Keratinocyte (primary cell): ENCODE measurements around the gene TSPYL2. TPM values are rescaled to one million over a fixed set of nuclear protein-coding genes. Genes with fewer than 3 reads are reported as not detected.

Experiments
- DNase-seq: peaks from one replicate; pipeline ENCODE4 v3.0.0-alpha.2; 2011; ENCODE audit warnings: low read depth, missing footprints, low spot score
- FAIRE-seq: peaks from 2 replicates; lab custom pipeline; 2011; peaks lifted over from hg19 to GRCh38; lab: Jason Lieb, UNC
- H2AFZ ChIP-seq: 2 replicates; pipeline ENCODE4 v1.6.0; 2012; ENCODE audit warnings: low read length, control low read depth, inconsistent platforms; ENCODE audit not compliant: control insufficient read depth
- H3K27ac ChIP-seq: 2 replicates; pipeline ENCODE4 v1.5.1; 2011; ENCODE audit warnings: low read length; ENCODE audit not compliant: control insufficient read depth, insufficient read depth
- H3K27me3 ChIP-seq: 3 replicates; pipeline ENCODE4 v1.6.0; 2011; ENCODE audit warnings: low read length; ENCODE audit not compliant: control insufficient read depth, insufficient read depth; ENCODE audit errors: extremely low read depth
- H3K36me3 ChIP-seq, 2 experiments: 2 replicates in 1 of 2; 3 replicates in 1 of 2; pipeline ENCODE4 v1.5.1; 2011; ENCODE audit warnings: low read length in 2 of 2, mild to moderate bottlenecking in 1 of 2; ENCODE audit not compliant: control insufficient read depth in 2 of 2, insufficient read depth in 2 of 2; ENCODE audit errors: extremely low read depth in 1 of 2
- H3K4me1 ChIP-seq: 3 replicates; pipeline ENCODE4 v1.5.1; 2011; ENCODE audit warnings: low read length; ENCODE audit not compliant: control insufficient read depth, insufficient read depth; ENCODE audit errors: extremely low read depth
- H3K4me2 ChIP-seq: 3 replicates; pipeline ENCODE4 v1.6.0; 2011; ENCODE audit warnings: low read depth, low read length; ENCODE audit not compliant: control insufficient read depth, insufficient read depth; ENCODE audit errors: extremely low read depth
- H3K4me3 ChIP-seq, 3 experiments: fragments of 200-600 bp in 1 of 3; sonication (generic) in 1 of 3; 2 replicates in 2 of 3; 3 replicates in 1 of 3; pipeline ENCODE4 v1.5.1; 2011 to 2016; ENCODE audit warnings: low read length in 3 of 3, mild to moderate bottlenecking in 3 of 3, control low read depth in 2 of 3, inconsistent platforms in 1 of 3, low read depth in 1 of 3, mixed read lengths in 1 of 3, mixed run types in 1 of 3, moderate library complexity in 1 of 3; ENCODE audit not compliant: control insufficient read depth in 2 of 3, insufficient read depth in 2 of 3; ENCODE audit errors: extremely low read depth in 1 of 3
- H3K79me2 ChIP-seq: 2 replicates; pipeline ENCODE4 v1.6.0; 2012; ENCODE audit warnings: low read length; ENCODE audit not compliant: control insufficient read depth, insufficient read depth
- H3K9ac ChIP-seq: 3 replicates; pipeline ENCODE4 v1.6.0; 2011; ENCODE audit warnings: low read length; ENCODE audit not compliant: control insufficient read depth, insufficient read depth; ENCODE audit errors: extremely low read depth
- H3K9me1 ChIP-seq: 3 replicates; pipeline ENCODE4 v1.6.0; 2011; ENCODE audit warnings: low read length; ENCODE audit not compliant: control insufficient read depth, insufficient read depth; ENCODE audit errors: extremely low read depth
- H3K9me3 ChIP-seq: 2 replicates; pipeline ENCODE4 v1.5.1; 2012; ENCODE audit warnings: low read depth, low read length; ENCODE audit not compliant: control insufficient read depth
- H4K20me1 ChIP-seq: 3 replicates; pipeline ENCODE4 v1.6.0; 2011; ENCODE audit warnings: low read length; ENCODE audit not compliant: control insufficient read depth, insufficient read depth; ENCODE audit errors: extremely low read depth
- EZH2 ChIP-seq: IDR thresholded peaks from one replicate; pipeline ENCODE4 v1.6.1; 2012; ENCODE audit warnings: inconsistent platforms, mild to moderate bottlenecking, low read length, moderate library complexity
- dilution Hi-C: fragments of 300-500 bp; cut with MboI; formaldehyde crosslinking; loops from one replicate; pipeline ENCODE4 v1.7.0; 2020; ENCODE audit warnings: low sequenced_read_pairs; ENCODE audit not compliant: extremely low pct_ligation_motif_present
- polyA plus RNA-seq, 5 experiments: library from polyadenylated mRNA; depleted of rRNA in 3 of 5; stranded (reverse) in 3 of 5; stranded (forward) in 1 of 5; unstranded in 1 of 5; fragments of >200 nt; gene quantifications; 1 replicate in 1 of 5; 2 replicates in 3 of 5; 3 replicates in 1 of 5; pipeline versions ENCODE4 v1.2.1 to v1.2.3, GENCODE V29; 2011 to 2012; ENCODE audit warnings: missing spikeins in 2 of 5, low read depth in 1 of 5, low replicate concordance in 1 of 5
- TF ChIP-seq, protein P1 (sequence below), 3 experiments: IDR thresholded peaks in 1 of 3; conservative IDR thresholded peaks in 1 of 3; optimal IDR thresholded peaks in 1 of 3; 2 replicates in 2 of 3; 3 replicates in 1 of 3; pipeline versions ENCODE3 to v1.5.1; 2011; ENCODE audit warnings: low read length in 3 of 3, mild to moderate bottlenecking in 3 of 3, moderate library complexity in 2 of 3, control low read depth in 1 of 3, inconsistent platforms in 1 of 3; ENCODE audit not compliant: insufficient read depth in 2 of 3; ENCODE audit errors: extremely low read depth in 1 of 3

TSPYL2 gene
- polyA plus RNA-seq, 1 donor (not counting 4 experiments of a cell fraction or from before 2014, with no cell fraction given) = 17.9 TPM

DNA sequence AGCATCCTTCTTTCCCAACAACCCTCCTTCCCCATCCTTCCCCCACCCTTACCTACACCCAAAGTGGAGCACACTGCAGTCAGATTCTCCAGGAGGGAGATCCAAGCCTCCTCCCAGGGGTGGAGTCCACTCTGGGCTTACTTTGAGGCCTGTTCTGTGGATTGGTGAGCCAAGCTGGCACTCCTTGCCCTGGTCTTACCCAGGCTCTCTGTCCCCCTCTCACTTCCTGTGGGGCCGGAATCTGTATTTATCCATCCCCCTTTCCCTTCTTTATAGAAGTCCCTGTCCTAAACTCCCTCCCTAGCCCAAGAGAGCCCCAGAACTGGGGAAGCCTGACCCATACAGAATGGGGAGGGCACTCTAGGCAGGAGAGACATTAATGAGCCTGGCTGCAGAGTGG lies 3.2 kb upstream of the TSPYL2 start:
- Histone ChIP-seq H3K27me3 (no peaks in the 10 kb centered on the region), H3K4me3 (no peak overlapping the region), H2AFZ (no peak overlapping the region), H3K4me1 (peaks cover 4% of the 10 kb centered on the region), H4K20me1 (no peaks in the 10 kb centered on the region), H3K9me3 (no peaks in the 10 kb centered on the region), H3K27ac (no peak overlapping the region), H3K36me3 (no peaks in the 10 kb centered on the region), H3K9ac (no peak overlapping the region), H3K4me2 (no peak overlapping the region), H3K79me2 (peaks cover 2% of the 10 kb centered on the region), H3K9me1 (no peaks in the 10 kb centered on the region)
- no peak for DNase-seq
- FAIRE-seq = no peak
- dilution Hi-C loops = no loop called here
- TF ChIP-seq, protein P1, sequence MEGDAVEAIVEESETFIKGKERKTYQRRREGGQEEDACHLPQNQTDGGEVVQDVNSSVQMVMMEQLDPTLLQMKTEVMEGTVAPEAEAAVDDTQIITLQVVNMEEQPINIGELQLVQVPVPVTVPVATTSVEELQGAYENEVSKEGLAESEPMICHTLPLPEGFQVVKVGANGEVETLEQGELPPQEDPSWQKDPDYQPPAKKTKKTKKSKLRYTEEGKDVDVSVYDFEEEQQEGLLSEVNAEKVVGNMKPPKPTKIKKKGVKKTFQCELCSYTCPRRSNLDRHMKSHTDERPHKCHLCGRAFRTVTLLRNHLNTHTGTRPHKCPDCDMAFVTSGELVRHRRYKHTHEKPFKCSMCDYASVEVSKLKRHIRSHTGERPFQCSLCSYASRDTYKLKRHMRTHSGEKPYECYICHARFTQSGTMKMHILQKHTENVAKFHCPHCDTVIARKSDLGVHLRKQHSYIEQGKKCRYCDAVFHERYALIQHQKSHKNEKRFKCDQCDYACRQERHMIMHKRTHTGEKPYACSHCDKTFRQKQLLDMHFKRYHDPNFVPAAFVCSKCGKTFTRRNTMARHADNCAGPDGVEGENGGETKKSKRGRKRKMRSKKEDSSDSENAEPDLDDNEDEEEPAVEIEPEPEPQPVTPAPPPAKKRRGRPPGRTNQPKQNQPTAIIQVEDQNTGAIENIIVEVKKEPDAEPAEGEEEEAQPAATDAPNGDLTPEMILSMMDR (optimal IDR thresholded peaks at IDR 0.05 in 1 of 3, IDR thresholded peaks at IDR 0.05 in 1 of 3, conservative IDR thresholded peaks at IDR 0.05 in 1 of 3; ENCODE audit: extremely low read depth in 1 of 3, insufficient read depth in 2 of 3, low read length in 3 of 3) = no peak
- TF ChIP-seq EZH2 = no peak

DNA sequence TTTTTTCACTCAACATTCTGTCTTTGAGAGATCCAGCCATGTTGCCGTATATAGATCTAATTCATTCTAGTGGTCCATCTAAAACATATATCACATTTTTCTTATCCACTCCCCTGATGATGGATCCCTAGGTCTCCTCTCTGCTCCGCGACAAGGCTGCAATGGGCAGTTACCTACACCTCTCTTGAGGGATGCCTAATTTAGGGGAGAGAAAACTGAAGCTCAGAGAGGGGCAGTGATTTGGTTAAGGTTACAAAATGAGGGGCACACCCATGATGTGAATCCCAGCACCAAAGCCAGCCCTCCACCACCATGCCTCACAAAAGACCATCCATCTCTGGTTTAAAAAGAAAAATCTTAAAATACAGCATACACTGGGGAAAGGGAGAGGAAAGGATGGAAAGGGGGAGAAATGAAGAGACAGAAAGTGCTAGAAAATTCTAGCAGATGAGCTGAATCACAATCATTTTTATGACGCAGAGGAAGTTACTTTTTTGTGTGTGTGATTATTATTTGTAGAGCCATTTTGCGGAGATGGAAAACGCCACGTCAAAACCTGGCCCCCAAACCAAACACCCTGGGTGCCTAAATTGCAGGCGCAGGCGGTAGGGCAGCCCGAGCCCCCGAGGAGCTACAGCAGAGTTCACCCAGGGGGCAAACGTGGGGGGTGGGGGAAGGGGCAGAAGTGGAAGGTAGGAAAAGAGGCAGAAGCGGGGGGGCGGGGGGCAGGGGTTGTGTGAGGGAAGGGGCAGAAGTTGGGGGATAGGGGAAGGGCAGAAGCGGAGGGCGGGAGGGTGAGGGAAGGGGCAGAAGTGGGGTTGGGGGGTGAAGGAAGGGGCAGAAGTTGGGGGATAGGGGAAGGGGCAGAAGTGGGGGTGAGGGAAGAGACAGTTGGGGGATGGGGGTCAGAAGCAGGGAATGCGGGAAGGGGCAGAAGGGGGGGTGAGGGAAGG lies 1.3 kb upstream of the TSPYL2 start:
- no peak overlapping the region for H3K9ac ChIP-seq
- no peaks in the 10 kb centered on the region for H4K20me1 ChIP-seq
- no peak overlapping the region for H3K27ac ChIP-seq
- TF ChIP-seq EZH2 = no peak
- TF ChIP-seq, protein P1 (optimal IDR thresholded peaks at IDR 0.05 in 1 of 3, IDR thresholded peaks at IDR 0.05 in 1 of 3, conservative IDR thresholded peaks at IDR 0.05 in 1 of 3; ENCODE audit: extremely low read depth in 1 of 3, insufficient read depth in 2 of 3, low read length in 3 of 3) = no peak
- peaks cover 7% of the 10 kb centered on the region in 2 experiments for H3K36me3 ChIP-seq
- dilution Hi-C loops = no loop called here
- H3K79me2 ChIP-seq = peaks cover 2% of the 10 kb centered on the region
- no peaks in the 10 kb centered on the region for H3K27me3 ChIP-seq
- H3K4me1 ChIP-seq = peaks cover 4% of the 10 kb centered on the region
- no peaks in the 10 kb centered on the region for H3K9me1 ChIP-seq
- DNase-seq = no peak
- no peak overlapping the region for H3K4me3 ChIP-seq
- no peak overlapping the region for H3K4me2 ChIP-seq
- FAIRE-seq = no peak
- no peak overlapping the region for H2AFZ ChIP-seq
- no peaks in the 10 kb centered on the region for H3K9me3 ChIP-seq
